ENCODE data around the gene NOP56.

The NOP56 gene

DNA sequence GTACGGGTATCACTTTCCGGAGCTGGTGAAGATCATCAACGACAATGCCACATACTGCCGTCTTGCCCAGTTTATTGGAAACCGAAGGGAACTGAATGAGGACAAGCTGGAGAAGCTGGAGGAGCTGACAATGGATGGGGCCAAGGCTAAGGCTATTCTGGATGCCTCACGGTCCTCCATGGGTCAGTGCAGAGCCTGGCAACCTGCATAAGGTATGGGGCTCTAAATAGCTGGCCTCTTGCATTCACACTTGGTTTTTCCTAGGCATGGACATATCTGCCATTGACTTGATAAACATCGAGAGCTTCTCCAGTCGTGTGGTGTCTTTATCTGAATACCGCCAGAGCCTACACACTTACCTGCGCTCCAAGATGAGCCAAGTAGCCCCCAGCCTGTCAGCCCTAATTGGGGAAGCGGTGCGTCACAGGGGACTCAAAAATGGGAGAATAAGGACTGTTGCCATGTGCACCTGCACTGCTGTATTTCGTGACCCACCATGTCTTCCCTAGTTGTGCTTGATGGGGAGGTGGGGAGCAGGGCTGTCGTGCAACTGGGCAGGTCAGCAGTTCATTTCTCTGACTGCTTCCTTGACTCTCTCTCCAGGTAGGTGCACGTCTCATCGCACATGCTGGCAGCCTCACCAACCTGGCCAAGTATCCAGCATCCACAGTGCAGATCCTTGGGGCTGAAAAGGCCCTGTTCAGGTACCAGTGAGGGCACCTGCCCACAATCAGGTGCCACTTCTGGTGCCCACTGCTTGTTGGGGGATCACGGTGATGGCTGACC is 3.1 kb downstream of the NOP56 start:
- Histone ChIP-seq H3K9me3 (ENCODE audit: control extremely low read depth in 1 of 5, control insufficient read depth in 4 of 5, insufficient read depth in 2 of 5, low read depth in 1 of 5, low read length in 4 of 5) (no peaks in the 10 kb centered on the region), H3K27me3 (replicated peaks in 2 of 5; ENCODE audit: control insufficient read depth in 4 of 5, insufficient read depth in 5 of 5, low read length in 4 of 5) (no peaks in the 10 kb centered on the region), H3K36me3 (ENCODE audit: control insufficient read depth in 4 of 4, insufficient read depth in 4 of 4, low read length in 3 of 4) (peaks cover 26 to 73% (median 55%) of the 10 kb centered on the region in 4 experiments), H3K4me1 (ENCODE audit: control extremely low read depth in 1 of 4, control insufficient read depth in 4 of 4, insufficient read depth in 4 of 4, low read length in 3 of 4) (peaks cover 10 to 35% (median 27%) of the 10 kb centered on the region in 4 experiments), H3K4me3 (ENCODE audit: control insufficient read depth in 1 of 7, extremely low read depth in 1 of 7, insufficient read depth in 4 of 7, low read depth in 2 of 7, low read length in 6 of 7) (peak overlapping the region in 1 of 7 experiments; percentile 96), H3K27ac (ENCODE audit: insufficient read depth in 1 of 2, low read depth in 1 of 2, low read length in 2 of 2, poor library complexity in 1 of 2, severe bottlenecking in 2 of 2) (no peak overlapping the region)
- no peak for DNase-seq
- 99% methylated on average over 15 of the region's 17 CpGs for WGBS (ENCODE audit: insufficient coverage)
- CTCF ChIA-PET, result interaction anchor here (0.8 to 1.4 kb wide), 2 partner anchors 21 to 32 kb away, joined by 3 read pairs; no protein-coding TSS in a partner anchor
- POLR2A ChIA-PET, result interaction anchor here (0.6 kb wide), 1 partner anchor 8 kb away, joined by 3 read pairs; the partner anchor contains the start of gene IDH3B

DNA sequence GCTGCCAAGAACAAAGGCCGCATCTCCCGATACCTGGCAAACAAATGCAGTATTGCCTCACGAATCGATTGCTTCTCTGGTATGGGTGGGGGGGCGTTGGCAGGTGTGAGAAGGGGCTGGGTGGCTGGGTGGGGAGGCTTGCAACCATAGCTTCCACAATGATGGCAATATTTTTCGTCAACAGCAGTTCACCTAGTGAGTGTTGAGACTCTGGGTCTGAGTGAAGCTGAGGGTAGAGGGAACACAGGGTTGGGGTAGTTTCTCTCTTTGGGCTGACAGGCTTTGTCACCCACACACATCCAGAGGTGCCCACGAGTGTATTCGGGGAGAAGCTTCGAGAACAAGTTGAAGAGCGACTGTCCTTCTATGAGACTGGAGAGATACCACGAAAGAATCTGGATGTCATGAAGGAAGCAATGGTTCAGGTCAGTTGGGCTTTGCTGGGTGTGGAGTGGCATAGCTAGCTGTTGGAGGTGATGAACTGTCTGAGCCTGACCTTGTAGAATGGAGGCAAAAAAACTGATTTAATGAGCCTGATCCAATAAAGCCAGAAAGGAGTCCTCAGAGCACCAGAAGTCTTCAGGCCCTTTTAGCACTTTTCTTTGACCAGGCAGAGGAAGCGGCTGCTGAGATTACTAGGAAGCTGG is 4.2 kb downstream of the NOP56 start:
- 96% methylated on average over 9 of the region's 12 CpGs for WGBS (ENCODE audit: insufficient coverage)
- no peak overlapping the region for H3K27ac ChIP-seq (ENCODE audit: insufficient read depth in 1 of 2, low read depth in 1 of 2, low read length in 2 of 2, poor library complexity in 1 of 2, severe bottlenecking in 2 of 2)
- POLR2A ChIA-PET, result no interaction called here
- DNase-seq, result no peak
- peaks cover 4 to 25% (median 20%) of the 10 kb centered on the region in 4 experiments for H3K4me1 ChIP-seq (ENCODE audit: control extremely low read depth in 1 of 4, control insufficient read depth in 4 of 4, insufficient read depth in 4 of 4, low read length in 3 of 4)
- H3K4me3 ChIP-seq (ENCODE audit: control insufficient read depth in 1 of 7, extremely low read depth in 1 of 7, insufficient read depth in 4 of 7, low read depth in 2 of 7, low read length in 6 of 7), result no peak overlapping the region
- CTCF ChIA-PET, result no interaction called here
- no peaks in the 10 kb centered on the region for H3K9me3 ChIP-seq (ENCODE audit: control extremely low read depth in 1 of 5, control insufficient read depth in 4 of 5, insufficient read depth in 2 of 5, low read depth in 1 of 5, low read length in 4 of 5)
- no peaks in the 10 kb centered on the region for H3K27me3 ChIP-seq (replicated peaks in 2 of 5; ENCODE audit: control insufficient read depth in 4 of 5, insufficient read depth in 5 of 5, low read length in 4 of 5)
- H3K36me3 ChIP-seq (ENCODE audit: control insufficient read depth in 4 of 4, insufficient read depth in 4 of 4, low read length in 3 of 4), result peaks cover 28 to 81% (median 63%) of the 10 kb centered on the region in 4 experiments

GRCh38 chr20:2657241-2657640 is 4.8 kb downstream of the NOP56 start:
- WGBS (ENCODE audit: insufficient coverage), result 100% methylated on average over 3 of the region's 5 CpGs
- ChIA-PET CTCF (no interaction called here), POLR2A (interaction anchor here (0.5 to 0.6 kb wide), 2 partner anchors 78 to 391 kb away, joined by 3 to 4 read pairs; no protein-coding TSS in a partner anchor)
- DNase-seq, result no peak
- H3K27me3 ChIP-seq (replicated peaks in 2 of 5; ENCODE audit: control insufficient read depth in 4 of 5, insufficient read depth in 5 of 5, low read length in 4 of 5), result no peaks in the 10 kb centered on the region
- peaks cover 4 to 23% (median 18%) of the 10 kb centered on the region in 4 experiments for H3K4me1 ChIP-seq (ENCODE audit: control extremely low read depth in 1 of 4, control insufficient read depth in 4 of 4, insufficient read depth in 4 of 4, low read length in 3 of 4)
- no peak overlapping the region for H3K27ac ChIP-seq (ENCODE audit: insufficient read depth in 1 of 2, low read depth in 1 of 2, low read length in 2 of 2, poor library complexity in 1 of 2, severe bottlenecking in 2 of 2)
- H3K9me3 ChIP-seq (ENCODE audit: control extremely low read depth in 1 of 5, control insufficient read depth in 4 of 5, insufficient read depth in 2 of 5, low read depth in 1 of 5, low read length in 4 of 5), result no peaks in the 10 kb centered on the region
- H3K36me3 ChIP-seq (ENCODE audit: control insufficient read depth in 4 of 4, insufficient read depth in 4 of 4, low read length in 3 of 4), result peaks cover 28 to 88% (median 66%) of the 10 kb centered on the region in 4 experiments
- no peak overlapping the region for H3K4me3 ChIP-seq (ENCODE audit: control insufficient read depth in 1 of 7, extremely low read depth in 1 of 7, insufficient read depth in 4 of 7, low read depth in 2 of 7, low read length in 6 of 7)

DNA sequence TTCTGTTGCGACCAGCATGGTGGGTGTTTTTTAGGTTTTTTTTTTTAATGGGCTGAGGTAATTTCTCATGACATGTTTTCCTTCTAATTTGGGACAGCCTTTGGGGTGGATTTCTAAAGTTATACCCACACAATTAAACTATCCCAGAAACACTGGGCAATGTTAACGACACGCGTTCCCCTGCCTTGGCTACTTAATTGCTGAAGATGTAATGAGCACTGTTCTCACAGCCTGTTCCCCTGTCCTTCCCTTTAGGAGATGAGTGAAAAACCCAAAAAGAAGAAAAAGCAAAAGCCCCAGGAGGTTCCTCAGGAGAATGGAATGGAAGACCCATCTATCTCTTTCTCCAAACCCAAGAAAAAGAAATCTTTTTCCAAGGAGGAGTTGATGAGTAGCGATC is 5.2 kb downstream of the NOP56 start:
- no peak overlapping the region for H3K4me3 ChIP-seq (ENCODE audit: control insufficient read depth in 1 of 7, extremely low read depth in 1 of 7, insufficient read depth in 4 of 7, low read depth in 2 of 7, low read length in 6 of 7)
- 94% methylated on average over 3 of the region's 5 CpGs for WGBS (ENCODE audit: insufficient coverage)
- ChIA-PET CTCF (no interaction called here), POLR2A (interaction anchor here (0.5 to 0.6 kb wide), 2 partner anchors 77 to 391 kb away, joined by 3 to 4 read pairs; no protein-coding TSS in a partner anchor)
- H3K36me3 ChIP-seq (ENCODE audit: control insufficient read depth in 4 of 4, insufficient read depth in 4 of 4, low read length in 3 of 4), result peaks cover 28 to 89% (median 67%) of the 10 kb centered on the region in 4 experiments
- no peaks in the 10 kb centered on the region for H3K9me3 ChIP-seq (ENCODE audit: control extremely low read depth in 1 of 5, control insufficient read depth in 4 of 5, insufficient read depth in 2 of 5, low read depth in 1 of 5, low read length in 4 of 5)
- no peaks in the 10 kb centered on the region for H3K27me3 ChIP-seq (replicated peaks in 2 of 5; ENCODE audit: control insufficient read depth in 4 of 5, insufficient read depth in 5 of 5, low read length in 4 of 5)
- no peak overlapping the region for H3K27ac ChIP-seq (ENCODE audit: insufficient read depth in 1 of 2, low read depth in 1 of 2, low read length in 2 of 2, poor library complexity in 1 of 2, severe bottlenecking in 2 of 2)
- peaks cover 4 to 23% (median 17%) of the 10 kb centered on the region in 4 experiments for H3K4me1 ChIP-seq (ENCODE audit: control extremely low read depth in 1 of 4, control insufficient read depth in 4 of 4, insufficient read depth in 4 of 4, low read length in 3 of 4)
- no peak for DNase-seq

GRCh38 chr20:2658414-2659354 is 6.3 kb downstream of the NOP56 start:
- POLR2A ChIA-PET, result no interaction called here
- Histone ChIP-seq H3K4me1 (ENCODE audit: control extremely low read depth in 1 of 4, control insufficient read depth in 4 of 4, insufficient read depth in 4 of 4, low read length in 3 of 4) (peaks cover 0 to 26% (median 16%) of the 10 kb centered on the region in 4 experiments), H3K4me3 (ENCODE audit: control insufficient read depth in 1 of 7, extremely low read depth in 1 of 7, insufficient read depth in 4 of 7, low read depth in 2 of 7, low read length in 6 of 7) (no peak overlapping the region), H3K27me3 (replicated peaks in 2 of 5; ENCODE audit: control insufficient read depth in 4 of 5, insufficient read depth in 5 of 5, low read length in 4 of 5) (no peaks in the 10 kb centered on the region), H3K36me3 (ENCODE audit: control insufficient read depth in 4 of 4, insufficient read depth in 4 of 4, low read length in 3 of 4) (peaks cover 28 to 85% (median 67%) of the 10 kb centered on the region in 4 experiments), H3K9me3 (ENCODE audit: control extremely low read depth in 1 of 5, control insufficient read depth in 4 of 5, insufficient read depth in 2 of 5, low read depth in 1 of 5, low read length in 4 of 5) (no peaks in the 10 kb centered on the region), H3K27ac (ENCODE audit: insufficient read depth in 1 of 2, low read depth in 1 of 2, low read length in 2 of 2, poor library complexity in 1 of 2, severe bottlenecking in 2 of 2) (no peak overlapping the region)
- DNase-seq, result no peak
- WGBS (ENCODE audit: insufficient coverage), result 90% methylated on average over 9 of the region's 13 CpGs
- CTCF ChIA-PET, result no interaction called here

DNA sequence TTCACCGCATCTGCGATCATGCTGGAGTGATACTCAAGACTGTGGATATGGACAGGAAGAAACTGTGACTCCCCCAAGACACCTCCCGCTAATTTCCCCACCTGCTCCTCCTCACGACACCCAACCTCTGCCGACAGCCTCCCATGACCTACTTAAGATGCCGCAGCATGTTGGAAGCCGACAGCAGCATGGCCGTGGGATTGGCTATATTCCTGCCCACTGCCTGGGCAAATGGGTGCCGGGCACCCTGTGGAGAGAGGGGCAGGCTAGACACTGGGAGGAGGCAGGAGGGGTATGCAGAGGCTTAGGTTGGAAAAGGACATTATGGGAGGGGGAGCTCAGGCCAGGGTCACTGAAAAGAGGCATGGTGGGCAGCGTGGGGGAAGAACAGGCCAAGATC is 7.1 kb downstream of the NOP56 start:
- Histone ChIP-seq H3K27ac (ENCODE audit: insufficient read depth in 1 of 2, low read depth in 1 of 2, low read length in 2 of 2, poor library complexity in 1 of 2, severe bottlenecking in 2 of 2) (no peak overlapping the region), H3K36me3 (ENCODE audit: control insufficient read depth in 4 of 4, insufficient read depth in 4 of 4, low read length in 3 of 4) (peaks cover 26 to 77% (median 62%) of the 10 kb centered on the region in 4 experiments), H3K27me3 (replicated peaks in 2 of 5; ENCODE audit: control insufficient read depth in 4 of 5, insufficient read depth in 5 of 5, low read length in 4 of 5) (no peaks in the 10 kb centered on the region), H3K9me3 (ENCODE audit: control extremely low read depth in 1 of 5, control insufficient read depth in 4 of 5, insufficient read depth in 2 of 5, low read depth in 1 of 5, low read length in 4 of 5) (no peaks in the 10 kb centered on the region), H3K4me3 (ENCODE audit: control insufficient read depth in 1 of 7, extremely low read depth in 1 of 7, insufficient read depth in 4 of 7, low read depth in 2 of 7, low read length in 6 of 7) (no peak overlapping the region), H3K4me1 (ENCODE audit: control extremely low read depth in 1 of 4, control insufficient read depth in 4 of 4, insufficient read depth in 4 of 4, low read length in 3 of 4) (peaks cover 0 to 21% (median 13%) of the 10 kb centered on the region in 4 experiments)
- ChIA-PET CTCF (no interaction called here), POLR2A (no interaction called here)
- no peak for DNase-seq
- WGBS (ENCODE audit: insufficient coverage), result 100% methylated on average over 8 of the region's 10 CpGs

Measured in common myeloid progenitor, CD34-positive (primary cell).